SU-DHL-6 (cell line): ENCODE measurements around the gene RPGRIP1L.

Experiments used
- H2AFZ ChIP-seq: fragments of 200-600 bp; sonication (generic); 2 replicates; pipeline ENCODE4 v1.6.1; 2014; ENCODE audit warnings: low read depth, mild to moderate bottlenecking, moderate library complexity, mixed read lengths, antibody characterized with exemption, low read length; ENCODE audit not compliant: severe bottlenecking
- H3F3A ChIP-seq: fragments of 200-600 bp; shearing (Covaris generic); 2 replicates; pipeline ENCODE4 v1.6.0; 2016; ENCODE audit warnings: antibody characterized with exemption, mild to moderate bottlenecking; ENCODE audit not compliant: insufficient read depth
- H3K27ac ChIP-seq: fragments of 200-600 bp; sonication (generic); 2 replicates; pipeline ENCODE4 v1.5.1; 2016; ENCODE audit warnings: low read depth, mild to moderate bottlenecking, low read length, moderate library complexity, mixed read lengths
- H3K27me3 ChIP-seq: fragments of 200-600 bp; sonication (generic), shearing (Covaris generic); 2 replicates; pipeline ENCODE4 v1.6.0; 2014; ENCODE audit warnings: mild to moderate bottlenecking, low read length
- H3K36me3 ChIP-seq: fragments of 200-600 bp; sonication (generic); 2 replicates; pipeline ENCODE4 v1.6.1; 2014; ENCODE audit warnings: mild to moderate bottlenecking, low read length, mixed read lengths
- H3K4me2 ChIP-seq: fragments of 300-600, 200-600 bp; shearing (Covaris generic), sonication (generic); 2 replicates; pipeline ENCODE4 v1.6.0; 2014; ENCODE audit warnings: low read length, low read depth, mild to moderate bottlenecking; ENCODE audit not compliant: poor library complexity, severe bottlenecking
- H3K4me3 ChIP-seq: fragments of 200-600 bp; sonication (generic); 2 replicates; pipeline ENCODE4 v1.5.1; 2014; ENCODE audit warnings: antibody characterized with exemption, low read length, mild to moderate bottlenecking, mixed read lengths; ENCODE audit not compliant: insufficient read depth, poor library complexity, severe bottlenecking
- H3K79me2 ChIP-seq: fragments of 200-600 bp; sonication (generic); 2 replicates; pipeline ENCODE4 v1.6.1; 2014; ENCODE audit warnings: mild to moderate bottlenecking, low read length, moderate library complexity; ENCODE audit not compliant: insufficient read depth
- H3K9ac ChIP-seq: fragments of 200-600 bp; sonication (generic); 2 replicates; pipeline ENCODE4 v1.7.0; 2014; ENCODE audit warnings: mild to moderate bottlenecking, low read length
- H3K9me2 ChIP-seq: fragments of 200-600 bp; sonication (generic); replicated peaks from 2 replicates; pipeline ENCODE4 v1.6.1; 2014; ENCODE audit warnings: low read length; ENCODE audit not compliant: insufficient read depth
- H3K9me3 ChIP-seq: fragments of 200-600 bp; sonication (generic); 2 replicates; pipeline ENCODE4 v1.6.1; 2014; ENCODE audit warnings: low read length, mixed read lengths; ENCODE audit not compliant: insufficient read depth
- H4K20me1 ChIP-seq: fragments of 200-600 bp; sonication (generic); 2 replicates; pipeline ENCODE4 v1.6.1; 2014; ENCODE audit warnings: low read depth, mild to moderate bottlenecking, antibody characterized with exemption, low read length, moderate library complexity, mixed read lengths
- EZH2phosphoT487 ChIP-seq: fragments of 200-600 bp; sonication (generic), shearing (Covaris generic); conservative IDR thresholded peaks from 2 replicates; pipeline ENCODE4 v1.6.1; 2018; ENCODE audit warnings: mild to moderate bottlenecking, antibody characterized with exemption, low read length, moderate library complexity, mixed read lengths
- TF ChIP-seq, protein P1 (sequence below): fragments of 200-600 bp; sonication (generic); IDR thresholded peaks from one replicate; pipeline ENCODE4 v1.5.1; 2017; ENCODE audit warnings: antibody characterized with exemption, mild to moderate bottlenecking, low read length, moderate library complexity; ENCODE audit not compliant: insufficient read depth, poor library complexity, severe bottlenecking

RPGRIP1L gene

DNA sequence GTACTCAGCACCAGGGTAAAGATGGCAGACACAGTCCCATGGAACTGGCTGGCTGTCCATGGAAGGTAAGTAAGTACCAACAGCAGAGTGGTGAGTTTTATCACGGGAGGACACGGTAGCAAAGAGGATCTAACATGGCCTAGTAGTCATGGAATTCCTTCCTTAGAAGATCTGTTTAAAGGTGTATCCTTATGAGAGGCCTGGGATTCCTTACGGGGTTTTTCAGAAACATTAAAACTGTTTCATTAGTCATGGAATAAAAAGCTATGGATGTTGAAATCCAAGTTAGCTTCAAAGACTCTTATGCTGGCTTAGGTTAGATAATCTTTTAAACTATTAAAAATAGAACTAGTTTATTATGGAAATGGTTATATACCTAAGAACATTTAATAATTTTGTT lies 7.7 kb upstream of the RPGRIP1L start:
- H2AFZ ChIP-seq, result no peak overlapping the region
- H3K79me2 ChIP-seq, result peaks cover 30% of the 10 kb centered on the region

DNA sequence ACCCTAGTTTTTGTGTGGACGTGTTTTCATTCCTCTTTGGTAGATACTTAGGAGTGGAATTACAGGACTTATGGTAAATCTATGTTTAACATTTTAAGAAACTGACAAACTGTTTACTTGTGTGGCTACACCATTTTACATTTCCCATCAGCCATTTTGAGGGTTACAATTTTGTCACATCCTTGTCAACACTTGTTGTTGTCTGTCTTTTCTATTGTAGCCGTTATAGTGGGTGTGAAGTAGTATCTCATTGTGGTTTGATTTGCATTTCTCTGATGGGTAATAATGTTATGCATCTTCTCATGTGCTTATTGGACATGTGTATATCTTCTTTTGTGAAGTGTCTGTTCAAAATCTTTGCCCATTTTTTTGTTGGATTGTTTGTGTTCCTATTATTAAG lies 4.8 kb upstream of the RPGRIP1L start:
- no peak for TF ChIP-seq EZH2phosphoT487
- TF ChIP-seq, protein P1, sequence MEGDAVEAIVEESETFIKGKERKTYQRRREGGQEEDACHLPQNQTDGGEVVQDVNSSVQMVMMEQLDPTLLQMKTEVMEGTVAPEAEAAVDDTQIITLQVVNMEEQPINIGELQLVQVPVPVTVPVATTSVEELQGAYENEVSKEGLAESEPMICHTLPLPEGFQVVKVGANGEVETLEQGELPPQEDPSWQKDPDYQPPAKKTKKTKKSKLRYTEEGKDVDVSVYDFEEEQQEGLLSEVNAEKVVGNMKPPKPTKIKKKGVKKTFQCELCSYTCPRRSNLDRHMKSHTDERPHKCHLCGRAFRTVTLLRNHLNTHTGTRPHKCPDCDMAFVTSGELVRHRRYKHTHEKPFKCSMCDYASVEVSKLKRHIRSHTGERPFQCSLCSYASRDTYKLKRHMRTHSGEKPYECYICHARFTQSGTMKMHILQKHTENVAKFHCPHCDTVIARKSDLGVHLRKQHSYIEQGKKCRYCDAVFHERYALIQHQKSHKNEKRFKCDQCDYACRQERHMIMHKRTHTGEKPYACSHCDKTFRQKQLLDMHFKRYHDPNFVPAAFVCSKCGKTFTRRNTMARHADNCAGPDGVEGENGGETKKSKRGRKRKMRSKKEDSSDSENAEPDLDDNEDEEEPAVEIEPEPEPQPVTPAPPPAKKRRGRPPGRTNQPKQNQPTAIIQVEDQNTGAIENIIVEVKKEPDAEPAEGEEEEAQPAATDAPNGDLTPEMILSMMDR, result no peak
- H4K20me1 ChIP-seq, result no peaks in the 10 kb centered on the region
- H3K27me3 ChIP-seq, result no peaks in the 10 kb centered on the region
- no peak overlapping the region for H3K4me2 ChIP-seq
- no peaks in the 10 kb centered on the region for H3K36me3 ChIP-seq
- no peak overlapping the region for H3K4me3 ChIP-seq
- H3F3A ChIP-seq, result no peaks in the 10 kb centered on the region
- H3K79me2 ChIP-seq, result peaks cover 23% of the 10 kb centered on the region
- no peaks in the 10 kb centered on the region for H3K9me2 ChIP-seq
- H2AFZ ChIP-seq, result no peak overlapping the region
- no peak overlapping the region for H3K27ac ChIP-seq
- H3K9ac ChIP-seq, result no peak overlapping the region
- no peaks in the 10 kb centered on the region for H3K9me3 ChIP-seq

More for the DNA sequence above, 7.7 kb upstream of the RPGRIP1L start:
- H3K4me2 ChIP-seq, result no peak overlapping the region
- H3F3A ChIP-seq, result no peaks in the 10 kb centered on the region
- no peaks in the 10 kb centered on the region for H3K27me3 ChIP-seq
- no peak overlapping the region for H3K27ac ChIP-seq
- H4K20me1 ChIP-seq, result no peaks in the 10 kb centered on the region
- no peak overlapping the region for H3K9ac ChIP-seq
- no peaks in the 10 kb centered on the region for H3K9me3 ChIP-seq
- TF ChIP-seq, protein P1, result no peak
- no peaks in the 10 kb centered on the region for H3K36me3 ChIP-seq
- H3K9me2 ChIP-seq, result no peaks in the 10 kb centered on the region
- no peak overlapping the region for H3K4me3 ChIP-seq

DNA sequence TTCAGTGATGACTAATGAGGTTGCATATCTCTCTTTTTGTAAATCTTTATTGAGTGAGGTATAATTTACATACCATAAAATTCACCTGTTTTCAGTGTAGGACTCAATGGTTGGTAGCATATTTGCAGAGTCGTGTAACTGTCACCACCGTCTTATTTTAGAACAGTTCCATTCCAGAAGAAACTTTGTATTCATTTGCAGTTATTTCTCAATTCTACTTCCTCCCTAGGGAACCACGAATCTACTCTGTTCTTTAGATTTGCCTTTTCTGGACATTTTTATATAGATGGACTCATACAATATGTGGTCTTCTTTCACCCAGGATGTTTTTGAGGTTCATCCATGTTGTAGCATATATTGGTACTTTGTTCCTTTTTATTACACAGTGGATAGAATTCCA lies 4.0 kb upstream of the RPGRIP1L start:
- Histone ChIP-seq H3K79me2 (peaks cover 23% of the 10 kb centered on the region), H3K36me3 (no peaks in the 10 kb centered on the region), H3K9me3 (no peaks in the 10 kb centered on the region), H2AFZ (no peak overlapping the region), H3K4me3 (no peak overlapping the region), H4K20me1 (no peaks in the 10 kb centered on the region), H3K9me2 (no peaks in the 10 kb centered on the region), H3K27ac (no peak overlapping the region), H3K4me2 (no peak overlapping the region), H3K9ac (no peak overlapping the region), H3K27me3 (no peaks in the 10 kb centered on the region), H3F3A (no peaks in the 10 kb centered on the region)
- TF ChIP-seq, protein P1, result no peak
- TF ChIP-seq EZH2phosphoT487, result no peak
